Peyer's patch (tissue), 4 donors: ENCODE results near the gene SLC35A2.

ENCODE experiments used
- POLR2A ChIP-seq, 2 donors: fragments of 450-650 bp; IDR thresholded peaks; one replicate each; pipeline ENCODE4 v1.5.1; 2017; ENCODE audit warnings: antibody characterized with exemption in 2 of 2, mild to moderate bottlenecking in 2 of 2, moderate library complexity in 2 of 2
- TF ChIP-seq, protein P1 (sequence below), 6 experiments: fragments of 450-650 bp in 4 of 6; fragments of 200-600 bp in 2 of 6; sonication (generic) in 1 of 6; IDR thresholded peaks; one replicate each; pipeline ENCODE4 v1.5.1; 2017 to 2019; ENCODE audit warnings: antibody characterized with exemption in 6 of 6, mild to moderate bottlenecking in 3 of 6, moderate library complexity in 1 of 6

DNA sequence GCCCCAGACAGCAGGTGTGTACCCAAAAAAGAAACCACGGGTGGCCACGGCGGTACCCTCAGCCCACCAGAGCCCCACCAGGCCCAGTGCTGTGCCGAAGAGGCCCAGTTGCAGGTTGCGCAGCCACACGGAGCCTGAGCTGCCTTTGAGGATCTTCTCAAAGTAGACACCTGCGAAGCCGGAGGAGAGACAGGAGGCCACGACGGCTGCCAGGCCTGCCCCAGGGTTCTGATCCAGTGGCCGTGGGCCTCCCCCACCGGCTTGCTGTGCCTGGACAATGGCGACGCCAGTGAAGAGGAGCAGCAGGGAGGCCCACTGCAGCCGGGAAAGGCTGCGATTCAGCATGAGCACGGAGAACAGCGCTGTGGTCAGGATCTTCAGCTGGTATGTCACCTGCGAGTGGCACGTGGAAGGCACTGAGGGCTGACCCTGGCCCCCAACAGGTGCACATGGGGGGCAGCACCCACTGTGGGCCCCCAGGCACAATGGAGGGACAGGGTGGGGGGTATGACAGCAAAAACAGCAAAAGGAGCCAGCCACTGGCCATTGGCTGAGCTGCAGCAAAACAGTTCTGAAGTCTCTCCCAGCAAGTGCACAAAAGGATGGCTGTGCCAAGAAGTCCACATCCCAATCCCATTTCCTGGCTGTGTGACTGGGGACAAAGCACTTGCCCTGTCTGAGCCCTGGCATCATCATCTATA, 6.2 kb downstream of the SLC35A2 start:
- TF ChIP-seq, protein P1, sequence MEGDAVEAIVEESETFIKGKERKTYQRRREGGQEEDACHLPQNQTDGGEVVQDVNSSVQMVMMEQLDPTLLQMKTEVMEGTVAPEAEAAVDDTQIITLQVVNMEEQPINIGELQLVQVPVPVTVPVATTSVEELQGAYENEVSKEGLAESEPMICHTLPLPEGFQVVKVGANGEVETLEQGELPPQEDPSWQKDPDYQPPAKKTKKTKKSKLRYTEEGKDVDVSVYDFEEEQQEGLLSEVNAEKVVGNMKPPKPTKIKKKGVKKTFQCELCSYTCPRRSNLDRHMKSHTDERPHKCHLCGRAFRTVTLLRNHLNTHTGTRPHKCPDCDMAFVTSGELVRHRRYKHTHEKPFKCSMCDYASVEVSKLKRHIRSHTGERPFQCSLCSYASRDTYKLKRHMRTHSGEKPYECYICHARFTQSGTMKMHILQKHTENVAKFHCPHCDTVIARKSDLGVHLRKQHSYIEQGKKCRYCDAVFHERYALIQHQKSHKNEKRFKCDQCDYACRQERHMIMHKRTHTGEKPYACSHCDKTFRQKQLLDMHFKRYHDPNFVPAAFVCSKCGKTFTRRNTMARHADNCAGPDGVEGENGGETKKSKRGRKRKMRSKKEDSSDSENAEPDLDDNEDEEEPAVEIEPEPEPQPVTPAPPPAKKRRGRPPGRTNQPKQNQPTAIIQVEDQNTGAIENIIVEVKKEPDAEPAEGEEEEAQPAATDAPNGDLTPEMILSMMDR (IDR thresholded peaks at IDR 0.05) = no peak
- TF ChIP-seq POLR2A (IDR thresholded peaks at IDR 0.05) = no peak
